HEK293 (cell line): ENCODE data around the gene FAM174B.

Experiments
- CTCF ChIA-PET: fragments of 350-600 bp; formaldehyde crosslinking; extraction: SDS; loops from one replicate; lab custom pipeline; 2021; ENCODE audit warnings: antibody characterized with exemption; lab: Yijun Ruan, JAX
- POLR2A ChIA-PET: fragments of 300-600 bp; formaldehyde crosslinking; extraction: SDS; loops from one replicate; lab custom pipeline; 2020; ENCODE audit warnings: antibody characterized with exemption, inconsistent platforms; lab: Yijun Ruan, JAX
- H3K27ac ChIP-seq: fragments of 200-500 bp; sonication (Bioruptor generic); 2 replicates; pipeline ENCODE4 v1.5.1; 2014; ENCODE audit warnings: low read depth, low read length, control low read depth, inconsistent platforms; ENCODE audit errors: extremely low read depth
- H3K36me3 ChIP-seq, 2 experiments: fragments of 200-500 bp in 1 of 2; sonication (Bioruptor generic) in 1 of 2; 1 replicate in 1 of 2; 2 replicates in 1 of 2; pipeline ENCODE4 v1.5.1; 2014 to 2017; ENCODE audit warnings: inconsistent platforms in 2 of 2, low read length in 2 of 2; ENCODE audit not compliant: control insufficient read depth in 2 of 2, insufficient read depth in 1 of 2
- H3K4me1 ChIP-seq: fragments of 200-500 bp; sonication (Bioruptor generic); 2 replicates; pipeline ENCODE4 v1.5.1; 2014; ENCODE audit warnings: mild to moderate bottlenecking, low read length, inconsistent platforms; ENCODE audit not compliant: control insufficient read depth, insufficient read depth
- H3K4me3 ChIP-seq: 2 replicates; pipeline ENCODE4 v1.5.1; 2011; ENCODE audit warnings: low read depth, mild to moderate bottlenecking, control low read depth, low read length, moderate library complexity
- H3K9me3 ChIP-seq: fragments of 200-500 bp; sonication (Bioruptor generic); 2 replicates; pipeline ENCODE4 v1.5.1; 2014; ENCODE audit warnings: low read depth, low read length, inconsistent platforms; ENCODE audit not compliant: control insufficient read depth, insufficient read depth
- KLF7 ChIP-seq: fragments of 450-650 bp; formaldehyde crosslinking; IDR thresholded peaks from 2 replicates; pipeline ENCODE4 v1.5.1; 2016; ENCODE audit warnings: missing biosample characterization, missing genetic modification characterization, borderline replicate concordance
- MZF1 ChIP-seq: fragments of 450-650 bp; formaldehyde crosslinking; IDR thresholded peaks from 2 replicates; pipeline ENCODE4 v1.5.1; 2017; ENCODE audit warnings: missing biosample characterization, missing genetic modification characterization, borderline replicate concordance
- SCRT1 ChIP-seq: fragments of 450-650 bp; formaldehyde crosslinking; IDR thresholded peaks from 2 replicates; pipeline ENCODE4 v1.5.1; 2016; ENCODE audit warnings: missing biosample characterization, missing genetic modification characterization, borderline replicate concordance
- SCRT2 ChIP-seq: fragments of 450-650 bp; formaldehyde crosslinking; IDR thresholded peaks from 2 replicates; pipeline ENCODE4 v1.5.1; 2016; ENCODE audit warnings: missing biosample characterization, missing genetic modification characterization
- ZBTB1 ChIP-seq: fragments of 450-650 bp; formaldehyde crosslinking; IDR thresholded peaks from 2 replicates; pipeline ENCODE4 v1.5.1; 2016; ENCODE audit warnings: missing biosample characterization, missing genetic modification characterization
- ZBTB17 ChIP-seq: fragments of 450-650 bp; formaldehyde crosslinking; IDR thresholded peaks from 2 replicates; pipeline ENCODE4 v1.5.1; 2016; ENCODE audit warnings: missing biosample characterization, missing genetic modification characterization
- ZEB2 ChIP-seq: fragments of 450-650 bp; formaldehyde crosslinking; IDR thresholded peaks from 2 replicates; pipeline ENCODE4 v1.5.1; 2016; ENCODE audit warnings: missing biosample characterization, missing genetic modification characterization
- ZFP41 ChIP-seq: fragments of 450-650 bp; formaldehyde crosslinking; IDR thresholded peaks from 2 replicates; pipeline ENCODE4 v1.5.1; 2016; ENCODE audit warnings: missing biosample characterization, missing genetic modification characterization, borderline replicate concordance
- ZNF10 ChIP-seq: fragments of 450-650 bp; formaldehyde crosslinking; IDR thresholded peaks from 2 replicates; pipeline ENCODE4 v1.5.1; 2017; ENCODE audit warnings: missing biosample characterization, missing genetic modification characterization
- ZNF202 ChIP-seq: fragments of 450-650 bp; formaldehyde crosslinking; IDR thresholded peaks from 2 replicates; pipeline ENCODE4 v1.5.1; 2016; ENCODE audit warnings: missing biosample characterization, missing genetic modification characterization, borderline replicate concordance
- ZNF654 ChIP-seq: fragments of 450-650 bp; formaldehyde crosslinking; IDR thresholded peaks from 2 replicates; pipeline ENCODE4 v1.5.1; 2016; ENCODE audit warnings: low read depth, missing biosample characterization, missing genetic modification characterization
- ZNF660 ChIP-seq: fragments of 450-650 bp; IDR thresholded peaks from 2 replicates; pipeline ENCODE4 v1.5.1; 2018; ENCODE audit warnings: missing biosample characterization, mild to moderate bottlenecking, missing genetic modification characterization
- ZNF747 ChIP-seq: fragments of 450-650 bp; formaldehyde crosslinking; IDR thresholded peaks from 2 replicates; pipeline ENCODE4 v1.5.1; 2016; ENCODE audit warnings: missing biosample characterization, missing genetic modification characterization
- ZNF792 ChIP-seq: fragments of 450-650 bp; formaldehyde crosslinking; IDR thresholded peaks from 2 replicates; pipeline ENCODE4 v1.5.1; 2016; ENCODE audit warnings: missing biosample characterization, missing genetic modification characterization
- ZSCAN16 ChIP-seq: fragments of 450-650 bp; formaldehyde crosslinking; IDR thresholded peaks from 2 replicates; pipeline ENCODE4 v1.5.1; 2016; ENCODE audit warnings: missing biosample characterization, missing genetic modification characterization
- TF ChIP-seq, protein P1 (sequence below): fragments of 450-650 bp; formaldehyde crosslinking; IDR thresholded peaks from 2 replicates; pipeline ENCODE4 v1.5.1; 2016; ENCODE audit warnings: missing biosample characterization, missing genetic modification characterization
- TF ChIP-seq, protein P2 (sequence below): fragments of 450-650 bp; formaldehyde crosslinking; optimal IDR thresholded peaks from 2 replicates; pipeline ENCODE3; 2016; ENCODE audit warnings: missing biosample characterization, mild to moderate bottlenecking, missing genetic modification characterization
- TF ChIP-seq, protein P3 (sequence below): fragments of 450-650 bp; formaldehyde crosslinking; IDR thresholded peaks from 2 replicates; pipeline ENCODE4 v1.5.1; 2017; ENCODE audit warnings: missing biosample characterization, missing genetic modification characterization
- TF ChIP-seq, protein P4 (sequence below): fragments of 450-650 bp; formaldehyde crosslinking; IDR thresholded peaks from 2 replicates; pipeline ENCODE4 v1.5.1; 2016; ENCODE audit warnings: missing biosample characterization, missing genetic modification characterization
- TF ChIP-seq, protein P5 (sequence below): fragments of 450-650 bp; formaldehyde crosslinking; IDR thresholded peaks from 2 replicates; pipeline ENCODE4 v1.5.1; 2016; ENCODE audit warnings: missing biosample characterization, missing genetic modification characterization
- TF ChIP-seq, protein P6 (sequence below): fragments of 450-650 bp; formaldehyde crosslinking; conservative IDR thresholded peaks from 2 replicates; pipeline ENCODE4 v1.5.1; 2016; ENCODE audit warnings: low read depth, missing biosample characterization, missing genetic modification characterization
- TF ChIP-seq, protein P7 (sequence below): fragments of 450-650 bp; formaldehyde crosslinking; IDR thresholded peaks from 2 replicates; pipeline ENCODE4 v1.5.1; 2016; ENCODE audit warnings: missing biosample characterization, missing genetic modification characterization

FAM174B gene

DNA sequence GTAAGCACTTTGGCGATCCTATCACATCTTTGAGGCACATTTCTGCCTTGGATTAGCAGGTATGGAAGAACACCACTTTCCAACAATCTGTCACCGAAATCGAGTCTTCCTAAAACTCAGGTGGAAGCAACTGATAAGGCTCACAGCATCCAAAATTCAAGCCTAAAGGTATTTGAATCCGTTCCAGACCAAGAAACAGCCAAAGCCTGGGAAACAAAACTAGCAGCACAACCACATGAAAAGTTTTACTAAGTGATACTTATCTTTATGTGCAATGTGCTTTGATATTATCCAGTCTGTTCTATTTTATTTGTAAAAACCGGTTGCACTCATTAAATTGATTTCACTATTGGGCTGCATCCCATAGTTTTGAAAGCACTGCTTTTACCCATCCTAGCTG lies 40.5 kb upstream of the FAM174B start:
- Histone ChIP-seq H3K4me1 (no peaks in the 10 kb centered on the region), H3K9me3 (no peaks in the 10 kb centered on the region), H3K27ac (no peak overlapping the region), H3K36me3 (no peaks in the 10 kb centered on the region), H3K4me3 (no peak overlapping the region)
- CTCF ChIA-PET = interaction anchor here (0.5 to 1.8 kb wide), 5 partner anchors 14 to 600 kb away, joined by 3 to 4 read pairs (median 4); no protein-coding TSS in a partner anchor
- POLR2A ChIA-PET = no interaction called here
- TF ChIP-seq ZEB2 (no peak), ZNF747 (tag by site-specific recombination) (no peak), ZSCAN16 (tag by site-specific recombination) (no peak), MZF1 (tag by site-specific recombination) (no peak), ZNF660 (tag by site-specific recombination) (no peak), ZNF792 (no peak), ZBTB1 (no peak), ZFP41 (tag by site-specific recombination) (no peak), KLF7 (tag by site-specific recombination) (no peak), ZNF10 (no peak)
- TF ChIP-seq, protein P1, sequence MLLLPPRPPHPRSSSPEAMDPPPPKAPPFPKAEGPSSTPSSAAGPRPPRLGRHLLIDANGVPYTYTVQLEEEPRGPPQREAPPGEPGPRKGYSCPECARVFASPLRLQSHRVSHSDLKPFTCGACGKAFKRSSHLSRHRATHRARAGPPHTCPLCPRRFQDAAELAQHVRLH (tag by site-specific recombination) = no peak
- TF ChIP-seq, protein P2, sequence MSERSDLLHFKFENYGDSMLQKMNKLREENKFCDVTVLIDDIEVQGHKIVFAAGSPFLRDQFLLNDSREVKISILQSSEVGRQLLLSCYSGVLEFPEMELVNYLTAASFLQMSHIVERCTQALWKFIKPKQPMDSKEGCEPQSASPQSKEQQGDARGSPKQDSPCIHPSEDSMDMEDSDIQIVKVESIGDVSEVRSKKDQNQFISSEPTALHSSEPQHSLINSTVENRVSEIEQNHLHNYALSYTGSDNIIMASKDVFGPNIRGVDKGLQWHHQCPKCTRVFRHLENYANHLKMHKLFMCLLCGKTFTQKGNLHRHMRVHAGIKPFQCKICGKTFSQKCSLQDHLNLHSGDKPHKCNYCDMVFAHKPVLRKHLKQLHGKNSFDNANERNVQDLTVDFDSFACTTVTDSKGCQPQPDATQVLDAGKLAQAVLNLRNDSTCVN (tag by site-specific recombination) = no peak
- TF ChIP-seq, protein P3, sequence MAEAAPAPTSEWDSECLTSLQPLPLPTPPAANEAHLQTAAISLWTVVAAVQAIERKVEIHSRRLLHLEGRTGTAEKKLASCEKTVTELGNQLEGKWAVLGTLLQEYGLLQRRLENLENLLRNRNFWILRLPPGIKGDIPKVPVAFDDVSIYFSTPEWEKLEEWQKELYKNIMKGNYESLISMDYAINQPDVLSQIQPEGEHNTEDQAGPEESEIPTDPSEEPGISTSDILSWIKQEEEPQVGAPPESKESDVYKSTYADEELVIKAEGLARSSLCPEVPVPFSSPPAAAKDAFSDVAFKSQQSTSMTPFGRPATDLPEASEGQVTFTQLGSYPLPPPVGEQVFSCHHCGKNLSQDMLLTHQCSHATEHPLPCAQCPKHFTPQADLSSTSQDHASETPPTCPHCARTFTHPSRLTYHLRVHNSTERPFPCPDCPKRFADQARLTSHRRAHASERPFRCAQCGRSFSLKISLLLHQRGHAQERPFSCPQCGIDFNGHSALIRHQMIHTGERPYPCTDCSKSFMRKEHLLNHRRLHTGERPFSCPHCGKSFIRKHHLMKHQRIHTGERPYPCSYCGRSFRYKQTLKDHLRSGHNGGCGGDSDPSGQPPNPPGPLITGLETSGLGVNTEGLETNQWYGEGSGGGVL (tag by site-specific recombination) = no peak
- TF ChIP-seq, protein P4, sequence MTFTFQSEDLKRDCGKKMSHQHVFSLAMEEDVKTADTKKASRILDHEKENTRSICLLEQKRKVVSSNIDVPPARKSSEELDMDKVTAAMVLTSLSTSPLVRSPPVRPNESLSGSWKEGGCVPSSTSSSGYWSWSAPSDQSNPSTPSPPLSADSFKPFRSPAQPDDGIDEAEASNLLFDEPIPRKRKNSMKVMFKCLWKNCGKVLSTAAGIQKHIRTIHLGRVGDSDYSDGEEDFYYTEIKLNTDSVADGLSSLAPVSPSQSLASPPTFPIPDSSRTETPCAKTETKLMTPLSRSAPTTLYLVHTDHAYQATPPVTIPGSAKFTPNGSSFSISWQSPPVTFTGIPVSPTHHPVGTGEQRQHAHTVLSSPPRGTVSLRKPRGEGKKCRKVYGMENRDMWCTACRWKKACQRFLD (tag by site-specific recombination) = no peak
- TF ChIP-seq, protein P5, sequence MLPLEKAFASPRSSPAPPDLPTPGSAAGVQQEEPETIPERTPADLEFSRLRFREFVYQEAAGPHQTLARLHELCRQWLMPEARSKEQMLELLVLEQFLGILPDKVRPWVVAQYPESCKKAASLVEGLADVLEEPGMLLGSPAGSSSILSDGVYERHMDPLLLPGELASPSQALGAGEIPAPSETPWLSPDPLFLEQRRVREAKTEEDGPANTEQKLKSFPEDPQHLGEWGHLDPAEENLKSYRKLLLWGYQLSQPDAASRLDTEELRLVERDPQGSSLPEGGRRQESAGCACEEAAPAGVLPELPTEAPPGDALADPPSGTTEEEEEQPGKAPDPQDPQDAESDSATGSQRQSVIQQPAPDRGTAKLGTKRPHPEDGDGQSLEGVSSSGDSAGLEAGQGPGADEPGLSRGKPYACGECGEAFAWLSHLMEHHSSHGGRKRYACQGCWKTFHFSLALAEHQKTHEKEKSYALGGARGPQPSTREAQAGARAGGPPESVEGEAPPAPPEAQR (tag by site-specific recombination) = no peak

DNA sequence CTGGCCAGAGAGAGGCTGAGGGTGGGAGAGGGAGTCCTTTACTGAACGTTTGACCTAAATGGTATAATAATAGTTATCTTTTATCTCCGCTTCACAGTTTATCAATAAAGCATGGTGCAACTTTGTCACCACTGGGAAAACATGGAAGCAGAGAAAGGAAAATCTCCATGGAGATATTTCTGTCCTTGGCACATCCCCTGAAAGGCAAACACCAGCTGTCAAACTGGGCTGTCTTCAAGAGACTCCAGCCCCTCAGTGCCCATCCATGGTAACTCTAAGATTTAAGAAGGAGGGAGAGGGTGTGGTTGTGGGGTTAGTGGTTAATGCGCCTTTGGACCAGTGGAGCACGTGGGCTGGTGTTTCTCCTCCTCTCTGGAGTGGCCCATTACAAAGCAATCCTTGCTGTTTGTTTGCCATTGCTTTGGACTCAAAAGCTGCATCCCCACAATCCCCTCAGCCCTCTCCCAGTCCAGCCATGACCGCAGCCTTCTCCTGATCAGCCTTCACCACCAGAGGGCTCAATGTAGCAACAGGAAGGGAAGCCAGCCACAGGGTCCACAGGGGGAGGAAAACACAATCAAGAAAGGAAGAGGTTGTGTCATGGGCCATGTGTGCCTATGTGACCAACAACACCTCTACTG lies 38.2 kb upstream of the FAM174B start:
- Histone ChIP-seq H3K4me3 (no peak overlapping the region), H3K9me3 (no peaks in the 10 kb centered on the region), H3K27ac (no peak overlapping the region), H3K36me3 (no peaks in the 10 kb centered on the region), H3K4me1 (no peaks in the 10 kb centered on the region)
- peak; percentile 75; the same call in 1 of the 2 replicates for TF ChIP-seq MZF1 (tag by site-specific recombination)
- peak; percentile 33; the same call in 1 of the 2 replicates for TF ChIP-seq SCRT2 (tag by site-specific recombination)
- TF ChIP-seq, protein P6, sequence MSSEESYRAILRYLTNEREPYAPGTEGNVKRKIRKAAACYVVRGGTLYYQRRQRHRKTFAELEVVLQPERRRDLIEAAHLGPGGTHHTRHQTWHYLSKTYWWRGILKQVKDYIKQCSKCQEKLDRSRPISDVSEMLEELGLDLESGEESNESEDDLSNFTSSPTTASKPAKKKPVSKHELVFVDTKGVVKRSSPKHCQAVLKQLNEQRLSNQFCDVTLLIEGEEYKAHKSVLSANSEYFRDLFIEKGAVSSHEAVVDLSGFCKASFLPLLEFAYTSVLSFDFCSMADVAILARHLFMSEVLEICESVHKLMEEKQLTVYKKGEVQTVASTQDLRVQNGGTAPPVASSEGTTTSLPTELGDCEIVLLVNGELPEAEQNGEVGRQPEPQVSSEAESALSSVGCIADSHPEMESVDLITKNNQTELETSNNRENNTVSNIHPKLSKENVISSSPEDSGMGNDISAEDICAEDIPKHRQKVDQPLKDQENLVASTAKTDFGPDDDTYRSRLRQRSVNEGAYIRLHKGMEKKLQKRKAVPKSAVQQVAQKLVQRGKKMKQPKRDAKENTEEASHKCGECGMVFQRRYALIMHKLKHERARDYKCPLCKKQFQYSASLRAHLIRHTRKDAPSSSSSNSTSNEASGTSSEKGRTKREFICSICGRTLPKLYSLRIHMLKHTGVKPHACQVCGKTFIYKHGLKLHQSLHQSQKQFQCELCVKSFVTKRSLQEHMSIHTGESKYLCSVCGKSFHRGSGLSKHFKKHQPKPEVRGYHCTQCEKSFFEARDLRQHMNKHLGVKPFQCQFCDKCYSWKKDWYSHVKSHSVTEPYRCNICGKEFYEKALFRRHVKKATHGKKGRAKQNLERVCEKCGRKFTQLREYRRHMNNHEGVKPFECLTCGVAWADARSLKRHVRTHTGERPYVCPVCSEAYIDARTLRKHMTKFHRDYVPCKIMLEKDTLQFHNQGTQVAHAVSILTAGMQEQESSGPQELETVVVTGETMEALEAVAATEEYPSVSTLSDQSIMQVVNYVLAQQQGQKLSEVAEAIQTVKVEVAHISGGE = no peak
- 0 out of 2 replicates have a peak, but pooled peaks have one; percentile 8 for TF ChIP-seq ZNF654 (tag by site-specific recombination)
- TF ChIP-seq ZBTB17 (tag by site-specific recombination) = peak; percentile 51; the same call in 1 of the 2 replicates
- TF ChIP-seq, protein P7, sequence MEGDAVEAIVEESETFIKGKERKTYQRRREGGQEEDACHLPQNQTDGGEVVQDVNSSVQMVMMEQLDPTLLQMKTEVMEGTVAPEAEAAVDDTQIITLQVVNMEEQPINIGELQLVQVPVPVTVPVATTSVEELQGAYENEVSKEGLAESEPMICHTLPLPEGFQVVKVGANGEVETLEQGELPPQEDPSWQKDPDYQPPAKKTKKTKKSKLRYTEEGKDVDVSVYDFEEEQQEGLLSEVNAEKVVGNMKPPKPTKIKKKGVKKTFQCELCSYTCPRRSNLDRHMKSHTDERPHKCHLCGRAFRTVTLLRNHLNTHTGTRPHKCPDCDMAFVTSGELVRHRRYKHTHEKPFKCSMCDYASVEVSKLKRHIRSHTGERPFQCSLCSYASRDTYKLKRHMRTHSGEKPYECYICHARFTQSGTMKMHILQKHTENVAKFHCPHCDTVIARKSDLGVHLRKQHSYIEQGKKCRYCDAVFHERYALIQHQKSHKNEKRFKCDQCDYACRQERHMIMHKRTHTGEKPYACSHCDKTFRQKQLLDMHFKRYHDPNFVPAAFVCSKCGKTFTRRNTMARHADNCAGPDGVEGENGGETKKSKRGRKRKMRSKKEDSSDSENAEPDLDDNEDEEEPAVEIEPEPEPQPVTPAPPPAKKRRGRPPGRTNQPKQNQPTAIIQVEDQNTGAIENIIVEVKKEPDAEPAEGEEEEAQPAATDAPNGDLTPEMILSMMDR (tag by site-specific recombination) = peak; percentile 57; the same call in 1 of the 2 replicates
- no peak for TF ChIP-seq ZNF202
- peak; percentile 41; the same call in 1 of the 2 replicates for TF ChIP-seq SCRT1
- CTCF ChIA-PET = interaction anchor here (0.6 to 1.3 kb wide), 6 partner anchors 9 to 1814 kb away, joined by 3 to 4 read pairs (median 3); no protein-coding TSS in a partner anchor
- POLR2A ChIA-PET = no interaction called here
